ENCODE data around the gene PLEKHG4B.
"Not testable (repeated sequence)": the region's sequence is repeated elsewhere in the genome, so short reads cannot be mapped to it uniquely, and the experiment has no call there.

Gene PLEKHG4B

DNA sequence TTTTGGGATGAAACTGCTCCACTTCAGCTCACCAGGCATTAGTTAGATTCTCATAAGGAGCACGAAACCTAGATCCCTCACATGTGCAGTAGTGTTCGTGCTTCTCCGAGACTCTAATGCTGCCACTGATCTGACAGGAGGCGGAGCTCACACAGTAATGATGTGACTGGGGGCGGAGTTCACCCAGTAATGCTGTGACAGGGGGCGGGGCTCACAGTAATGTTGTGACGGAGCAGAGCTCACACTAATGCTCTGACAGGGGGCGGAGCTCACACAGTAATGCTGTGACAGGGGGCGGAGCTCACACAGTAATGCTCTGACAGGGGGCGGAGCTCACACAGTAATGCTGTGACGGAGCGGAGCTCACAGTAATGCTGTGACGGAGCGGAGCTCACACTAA, 72.3 kb downstream of the PLEKHG4B start:
- DNase-seq (ENCODE audit: low read depth) = no peak
- no peak overlapping the region for H3K4me3 ChIP-seq (ENCODE audit: low read depth, low read length)
- in situ Hi-C loops (cut with HindIII; ENCODE audit: low sequenced_read_pairs) = no loop called here
- TF ChIP-seq, protein P1, sequence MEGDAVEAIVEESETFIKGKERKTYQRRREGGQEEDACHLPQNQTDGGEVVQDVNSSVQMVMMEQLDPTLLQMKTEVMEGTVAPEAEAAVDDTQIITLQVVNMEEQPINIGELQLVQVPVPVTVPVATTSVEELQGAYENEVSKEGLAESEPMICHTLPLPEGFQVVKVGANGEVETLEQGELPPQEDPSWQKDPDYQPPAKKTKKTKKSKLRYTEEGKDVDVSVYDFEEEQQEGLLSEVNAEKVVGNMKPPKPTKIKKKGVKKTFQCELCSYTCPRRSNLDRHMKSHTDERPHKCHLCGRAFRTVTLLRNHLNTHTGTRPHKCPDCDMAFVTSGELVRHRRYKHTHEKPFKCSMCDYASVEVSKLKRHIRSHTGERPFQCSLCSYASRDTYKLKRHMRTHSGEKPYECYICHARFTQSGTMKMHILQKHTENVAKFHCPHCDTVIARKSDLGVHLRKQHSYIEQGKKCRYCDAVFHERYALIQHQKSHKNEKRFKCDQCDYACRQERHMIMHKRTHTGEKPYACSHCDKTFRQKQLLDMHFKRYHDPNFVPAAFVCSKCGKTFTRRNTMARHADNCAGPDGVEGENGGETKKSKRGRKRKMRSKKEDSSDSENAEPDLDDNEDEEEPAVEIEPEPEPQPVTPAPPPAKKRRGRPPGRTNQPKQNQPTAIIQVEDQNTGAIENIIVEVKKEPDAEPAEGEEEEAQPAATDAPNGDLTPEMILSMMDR (IDR thresholded peaks at IDR 0.05; ENCODE audit: low read depth, low read length, missing control alignments) = no peak

DNA sequence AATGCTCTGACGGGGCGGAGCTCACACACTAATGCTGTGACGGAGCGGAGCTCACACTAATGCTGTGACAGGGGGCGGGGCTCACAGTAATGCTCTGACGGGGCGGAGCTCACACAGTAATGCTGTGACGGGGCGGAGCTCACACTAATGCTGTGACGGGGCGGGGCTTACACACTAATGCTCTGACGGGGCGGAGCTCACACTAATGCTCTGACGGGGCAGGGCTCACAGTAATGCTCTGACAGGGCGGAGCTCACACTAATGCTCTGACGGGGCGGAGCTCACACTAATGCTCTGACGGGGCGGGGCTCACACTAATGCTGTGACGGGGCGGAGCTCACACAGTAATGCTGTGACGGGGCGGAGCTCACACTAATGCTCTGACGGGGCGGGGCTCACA, 72.8 kb downstream of the PLEKHG4B start:
- in situ Hi-C loops (cut with HindIII; ENCODE audit: low sequenced_read_pairs); H3K4me3 ChIP-seq (ENCODE audit: low read depth, low read length); DNase-seq (ENCODE audit: low read depth): not testable (repeated sequence)

DNA sequence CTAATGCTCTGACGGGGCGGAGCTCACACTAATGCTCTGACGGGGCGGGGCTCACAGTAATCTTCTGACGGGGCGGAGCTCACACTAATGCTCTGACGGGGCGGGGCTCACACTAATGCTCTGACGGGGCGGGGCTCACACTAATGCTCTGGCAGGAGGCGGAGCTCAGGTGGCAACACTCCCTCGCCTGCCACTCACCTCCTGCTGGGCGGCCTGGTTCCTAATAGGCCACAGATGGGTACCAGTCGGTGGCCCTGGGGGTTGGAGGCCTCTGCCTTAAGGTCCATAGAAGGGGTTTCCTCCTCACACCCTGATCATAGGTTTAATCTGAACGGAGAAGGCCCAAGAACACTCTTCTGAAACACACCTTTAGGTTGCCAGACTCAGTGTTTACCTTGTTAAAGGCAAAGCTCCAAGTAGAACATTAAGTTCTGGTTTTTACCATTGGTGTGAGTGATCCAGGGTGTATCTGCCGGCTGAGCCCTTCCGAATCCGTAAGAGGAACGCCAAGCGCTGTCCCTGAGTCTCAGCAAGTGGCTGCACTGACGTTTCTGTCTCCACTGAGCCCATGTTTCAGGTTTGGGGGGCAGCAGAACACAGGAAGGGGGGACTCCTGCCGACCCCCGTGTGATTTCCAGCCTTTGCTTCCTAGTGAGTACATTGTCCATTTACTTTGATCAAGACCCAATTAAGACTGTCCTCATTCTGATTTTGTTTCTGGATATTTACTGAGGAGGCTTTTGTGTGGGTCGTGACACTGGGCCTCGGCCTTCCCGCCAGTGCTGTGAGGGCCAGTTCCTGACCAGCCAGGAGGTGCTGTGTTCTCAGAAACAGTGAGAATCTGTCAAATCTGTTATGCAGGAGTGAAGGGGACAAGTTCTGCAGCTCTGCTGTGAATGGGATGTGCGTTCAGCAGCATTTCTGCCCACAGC, 74.7 kb downstream of the PLEKHG4B start:
- TF ChIP-seq, protein P1 (IDR thresholded peaks at IDR 0.05; ENCODE audit: low read depth, low read length, missing control alignments) = no peak
- DNase-seq (ENCODE audit: low read depth) = no peak
- in situ Hi-C loops (cut with HindIII; ENCODE audit: low sequenced_read_pairs) = no loop called here
- no peak overlapping the region for H3K4me3 ChIP-seq (ENCODE audit: low read depth, low read length)

DNA sequence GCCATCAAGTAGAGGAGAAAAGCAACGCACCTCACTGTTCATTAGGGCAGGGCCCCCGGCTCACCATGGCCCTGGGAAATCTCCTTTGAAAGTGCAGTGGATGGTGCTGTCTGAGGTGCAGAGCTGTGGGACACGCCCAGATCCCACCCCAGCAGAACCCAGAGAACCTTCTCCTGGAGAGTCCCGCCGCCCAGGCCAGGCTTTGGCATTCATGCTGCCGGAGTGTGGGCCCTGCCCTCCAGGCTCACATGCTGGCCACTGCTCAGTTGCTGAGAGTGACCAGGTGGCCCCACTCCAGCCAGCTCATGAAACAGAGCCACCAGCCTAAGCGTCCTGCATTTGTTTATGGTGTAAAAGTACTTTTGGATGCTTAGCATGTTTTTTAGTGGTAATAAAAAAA, 75.5 kb downstream of the PLEKHG4B start:
- TF ChIP-seq, protein P1 (IDR thresholded peaks at IDR 0.05; ENCODE audit: low read depth, low read length, missing control alignments) = no peak
- no peak overlapping the region for H3K4me3 ChIP-seq (ENCODE audit: low read depth, low read length)
- DNase-seq (ENCODE audit: low read depth) = no peak
- in situ Hi-C loops (cut with HindIII; ENCODE audit: low sequenced_read_pairs) = no loop called here

DNA sequence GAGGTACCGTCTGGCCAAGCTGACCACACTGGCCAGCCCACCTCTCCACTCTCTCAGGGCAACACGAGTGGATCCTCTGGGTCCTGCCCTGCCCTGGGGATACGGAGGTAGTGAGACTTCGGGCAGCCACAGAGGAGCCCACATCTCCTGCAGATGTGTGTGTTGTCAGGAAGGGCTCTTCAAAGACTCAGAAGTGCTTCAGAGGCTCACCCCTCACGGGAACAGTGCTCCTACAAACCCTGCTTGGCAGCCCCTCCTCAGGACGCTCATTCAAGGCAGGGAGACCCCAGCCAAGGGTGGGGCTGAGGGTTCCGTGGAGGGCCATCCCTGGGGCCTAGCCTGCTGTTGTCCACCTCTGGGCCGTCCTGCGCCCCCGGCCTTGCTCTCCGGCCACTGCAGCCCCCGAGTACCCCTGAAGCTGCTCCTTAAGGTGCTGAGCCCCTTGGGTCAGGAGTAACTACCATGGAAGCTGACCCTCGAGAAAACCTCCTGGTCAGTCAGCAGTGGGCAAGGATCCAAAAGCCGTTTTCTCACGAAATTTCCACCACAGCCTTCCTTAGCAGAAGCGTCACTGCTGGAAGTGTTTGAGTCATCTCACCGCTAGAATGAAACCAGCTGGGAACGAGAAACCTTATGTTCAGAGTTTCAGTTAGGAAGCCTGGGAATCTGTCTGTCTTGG, 76.2 kb downstream of the PLEKHG4B start:
- in situ Hi-C loops (cut with HindIII; ENCODE audit: low sequenced_read_pairs) = no loop called here
- DNase-seq (ENCODE audit: low read depth) = peak; percentile 99
- TF ChIP-seq, protein P1 (IDR thresholded peaks at IDR 0.05; ENCODE audit: low read depth, low read length, missing control alignments) = no peak
- no peak overlapping the region for H3K4me3 ChIP-seq (ENCODE audit: low read depth, low read length)

DNA sequence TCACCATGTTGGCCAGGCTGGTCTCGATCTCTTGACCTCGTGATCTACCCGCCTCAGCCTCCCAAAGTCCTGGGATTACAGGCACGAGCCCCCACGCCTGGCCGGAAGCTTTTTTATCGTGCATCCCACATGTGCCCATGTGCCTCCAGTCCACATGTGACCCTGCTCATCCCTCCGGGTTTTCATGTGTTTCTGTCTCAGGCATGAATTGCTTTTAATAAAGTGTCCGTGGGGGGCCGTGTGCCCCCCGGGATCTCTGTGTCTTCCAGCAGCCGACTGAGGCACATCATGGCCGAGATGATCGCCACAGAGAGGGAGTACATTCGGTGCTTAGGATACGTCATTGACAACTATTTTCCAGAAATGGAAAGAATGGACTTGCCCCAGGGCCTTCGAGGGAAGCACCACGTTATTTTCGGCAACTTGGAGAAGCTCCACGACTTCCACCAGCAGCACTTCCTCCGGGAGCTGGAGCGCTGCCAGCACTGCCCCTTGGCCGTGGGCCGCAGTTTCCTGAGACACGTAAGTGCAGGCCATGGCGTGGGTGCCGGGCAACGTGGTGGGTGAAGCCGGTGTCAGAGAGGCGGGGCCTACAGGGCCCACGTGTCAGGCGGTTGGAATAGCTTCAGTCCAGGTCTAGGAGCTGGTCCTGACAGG, 77.2 kb downstream of the PLEKHG4B start:
- in situ Hi-C loops (cut with HindIII; ENCODE audit: low sequenced_read_pairs) = no loop called here
- TF ChIP-seq, protein P1 (IDR thresholded peaks at IDR 0.05; ENCODE audit: low read depth, low read length, missing control alignments) = no peak
- no peak for DNase-seq (ENCODE audit: low read depth)
- no peak overlapping the region for H3K4me3 ChIP-seq (ENCODE audit: low read depth, low read length)

Data from astrocyte of the cerebellum (primary cell).